OCI-LY7 (cell line): ENCODE measurements around the gene SIL1.

Source experiments
- EZH2phosphoT487 ChIP-seq: fragments of 200-600 bp; sonication (generic); IDR thresholded peaks from 2 replicates; pipeline ENCODE4 v1.6.1; 2018; ENCODE audit warnings: low read depth, borderline replicate concordance, mild to moderate bottlenecking, mixed run types, antibody characterized with exemption, low read length, moderate library complexity, mixed read lengths
- TF ChIP-seq, protein P1 (sequence below): fragments of 200-600 bp; sonication (generic); conservative IDR thresholded peaks from 2 replicates; pipeline ENCODE4 v1.5.1; 2014; ENCODE audit warnings: mild to moderate bottlenecking, antibody characterized with exemption, low read length, moderate library complexity, mixed read lengths

DNA sequence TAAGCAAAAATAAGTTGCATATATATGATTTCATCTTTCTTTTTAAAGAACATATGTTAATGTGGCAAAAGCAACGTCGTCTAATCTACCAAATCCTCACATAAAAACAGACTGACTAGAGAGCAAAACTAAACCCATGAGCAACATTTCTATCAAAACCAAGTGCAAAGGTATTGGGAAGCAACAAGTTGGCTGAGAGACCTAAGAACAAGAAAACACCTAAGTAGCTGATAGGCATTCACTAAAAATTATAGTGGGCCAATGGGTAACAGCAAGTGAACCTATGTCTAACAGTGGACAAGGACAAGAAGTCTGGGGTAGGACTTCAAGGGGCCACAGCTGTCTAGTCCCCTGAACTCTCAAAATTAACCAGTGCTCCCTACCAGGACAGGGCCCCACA lies 130.1 kb downstream of the SIL1 start:
- TF ChIP-seq, protein P1, sequence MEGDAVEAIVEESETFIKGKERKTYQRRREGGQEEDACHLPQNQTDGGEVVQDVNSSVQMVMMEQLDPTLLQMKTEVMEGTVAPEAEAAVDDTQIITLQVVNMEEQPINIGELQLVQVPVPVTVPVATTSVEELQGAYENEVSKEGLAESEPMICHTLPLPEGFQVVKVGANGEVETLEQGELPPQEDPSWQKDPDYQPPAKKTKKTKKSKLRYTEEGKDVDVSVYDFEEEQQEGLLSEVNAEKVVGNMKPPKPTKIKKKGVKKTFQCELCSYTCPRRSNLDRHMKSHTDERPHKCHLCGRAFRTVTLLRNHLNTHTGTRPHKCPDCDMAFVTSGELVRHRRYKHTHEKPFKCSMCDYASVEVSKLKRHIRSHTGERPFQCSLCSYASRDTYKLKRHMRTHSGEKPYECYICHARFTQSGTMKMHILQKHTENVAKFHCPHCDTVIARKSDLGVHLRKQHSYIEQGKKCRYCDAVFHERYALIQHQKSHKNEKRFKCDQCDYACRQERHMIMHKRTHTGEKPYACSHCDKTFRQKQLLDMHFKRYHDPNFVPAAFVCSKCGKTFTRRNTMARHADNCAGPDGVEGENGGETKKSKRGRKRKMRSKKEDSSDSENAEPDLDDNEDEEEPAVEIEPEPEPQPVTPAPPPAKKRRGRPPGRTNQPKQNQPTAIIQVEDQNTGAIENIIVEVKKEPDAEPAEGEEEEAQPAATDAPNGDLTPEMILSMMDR = no peak
- TF ChIP-seq EZH2phosphoT487 = no peak
